Endothelial cell (in vitro differentiated cells): ENCODE measurements around the gene CMIP. TPM values are rescaled to one million over a fixed set of nuclear protein-coding genes. Genes with fewer than 3 reads are reported as not detected.

ENCODE experiments used
- DNase-seq: peaks from one replicate; pipeline ENCODE4 v3.0.0; 2021; ENCODE audit warnings: low spot score
- H3K27ac Mint-ChIP-seq: one replicate; pipeline ENCODE4 v1.8.0; 2021; ENCODE audit warnings: mixed read lengths, inconsistent platforms; ENCODE audit not compliant: unreplicated experiment
- H3K27me3 Mint-ChIP-seq: one replicate; pipeline ENCODE4 v1.8.0; 2021; ENCODE audit warnings: mild to moderate bottlenecking, moderate library complexity, mixed read lengths, inconsistent platforms; ENCODE audit not compliant: unreplicated experiment
- H3K36me3 Mint-ChIP-seq: one replicate; pipeline ENCODE4 v1.8.0; 2021; ENCODE audit warnings: mild to moderate bottlenecking, low read depth, mixed read lengths, inconsistent platforms; ENCODE audit not compliant: unreplicated experiment
- H3K4me1 Mint-ChIP-seq: one replicate; pipeline ENCODE4 v1.8.0; 2021; ENCODE audit warnings: mild to moderate bottlenecking, mixed read lengths, inconsistent platforms; ENCODE audit not compliant: unreplicated experiment
- H3K4me3 Mint-ChIP-seq: one replicate; pipeline ENCODE4 v1.8.0; 2021; ENCODE audit warnings: mild to moderate bottlenecking, mixed read lengths, inconsistent platforms; ENCODE audit not compliant: unreplicated experiment
- H3K9me3 Mint-ChIP-seq: one replicate; pipeline ENCODE4 v1.8.0; 2021; ENCODE audit warnings: mixed read lengths, inconsistent platforms; ENCODE audit not compliant: unreplicated experiment
- CTCF ChIP-seq: fragments of 200-600 bp; sonication (generic); IDR thresholded peaks from one replicate; pipeline ENCODE4 v1.5.0; 2021; ENCODE audit warnings: antibody characterized with exemption; ENCODE audit not compliant: unreplicated experiment
- total RNA-seq: library from RNA; stranded (reverse); fragmentation: NEBNext Ultra II Directional; extraction: Animal tissue kit (Norgen Biotek cat#: 25700); gene quantifications from one replicate; pipeline ENCODE4 v1.2.1, GENCODE V29; 2021; ENCODE audit not compliant: unreplicated experiment

CMIP gene
- total RNA-seq, 1 donor from 2014 or later = 98.9 TPM

GRCh38 chr16:81555660-81556059, 111.1 kb downstream of the CMIP start:
- no peaks in the 10 kb centered on the region for H3K9me3 Mint-ChIP-seq
- no peak for DNase-seq
- TF ChIP-seq CTCF = no peak
- peaks cover 35% of the 10 kb centered on the region for H3K4me1 Mint-ChIP-seq
- no peak overlapping the region for H3K27ac Mint-ChIP-seq
- H3K4me3 Mint-ChIP-seq = no peak overlapping the region
- peaks cover 6% of the 10 kb centered on the region for H3K27me3 Mint-ChIP-seq
- H3K36me3 Mint-ChIP-seq = peaks cover 6% of the 10 kb centered on the region

GRCh38 chr16:81556715-81557284, 112.2 kb downstream of the CMIP start:
- DNase-seq = no peak
- peaks cover 24% of the 10 kb centered on the region for H3K4me1 Mint-ChIP-seq
- no peak overlapping the region for H3K27ac Mint-ChIP-seq

DNA sequence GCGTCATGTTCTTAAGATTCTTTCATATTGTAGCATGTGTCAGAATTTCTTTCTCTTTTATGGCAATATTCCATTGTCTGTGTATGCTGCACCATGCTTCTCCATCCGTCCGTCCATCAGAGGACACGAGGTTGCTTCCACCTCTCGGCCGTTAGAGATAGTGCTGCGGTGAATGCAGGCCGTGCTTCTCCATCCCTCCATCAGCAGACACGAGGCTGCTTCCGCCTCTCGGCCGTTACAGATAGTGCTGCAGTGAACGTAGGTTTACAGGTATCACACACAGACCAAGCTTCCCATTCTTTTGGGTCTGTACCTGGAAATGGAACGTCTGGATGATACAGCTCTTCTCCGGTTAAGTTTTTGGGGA, 113.5 kb downstream of the CMIP start:
- no peak overlapping the region for H3K4me3 Mint-ChIP-seq
- H3K27ac Mint-ChIP-seq = peak overlapping the region; percentile 78
- H3K4me1 Mint-ChIP-seq = peaks cover 13% of the 10 kb centered on the region
- H3K27me3 Mint-ChIP-seq = peaks cover 4% of the 10 kb centered on the region
- no peaks in the 10 kb centered on the region for H3K9me3 Mint-ChIP-seq
- H3K36me3 Mint-ChIP-seq = no peaks in the 10 kb centered on the region
- DNase-seq = no peak
- no peak for TF ChIP-seq CTCF

More at GRCh38 chr16:81556715-81557284, 112.2 kb downstream of the CMIP start:
- Mint-ChIP-seq H3K9me3 (no peaks in the 10 kb centered on the region), H3K36me3 (no peaks in the 10 kb centered on the region), H3K4me3 (no peak overlapping the region), H3K27me3 (peaks cover 6% of the 10 kb centered on the region)
- TF ChIP-seq CTCF = no peak

- H3K27ac Mint-ChIP-seq = peak overlapping the region; percentile 78
- DNase-seq = peak; percentile 34
- peaks cover 4% of the 10 kb centered on the region for H3K27me3 Mint-ChIP-seq
- no peaks in the 10 kb centered on the region for H3K9me3 Mint-ChIP-seq
- no peaks in the 10 kb centered on the region for H3K36me3 Mint-ChIP-seq
- H3K4me1 Mint-ChIP-seq = peaks cover 7% of the 10 kb centered on the region
- TF ChIP-seq CTCF = no peak
- H3K4me3 Mint-ChIP-seq = no peak overlapping the region
These were observed 114.0 kb downstream of the CMIP start for GRCh38 chr16:81558444-81559175.

- Mint-ChIP-seq H3K36me3 (no peaks in the 10 kb centered on the region), H3K4me1 (peaks cover 11% of the 10 kb centered on the region), H3K4me3 (peak overlapping the region; percentile 4), H3K27ac (peak overlapping the region; percentile 53), H3K9me3 (no peaks in the 10 kb centered on the region), H3K27me3 (peaks cover 8% of the 10 kb centered on the region)
- no peak for DNase-seq
- no peak for TF ChIP-seq CTCF
These were observed 116.5 kb downstream of the CMIP start for GRCh38 chr16:81560979-81561657.
